Ascending aorta (tissue), 2 donors: ENCODE results near the gene GPC2. TPM values are rescaled to one million over a fixed set of nuclear protein-coding genes. Genes with fewer than 3 reads are reported as not detected.

ENCODE experiments used
- DNase-seq, 2 donors: peaks; one replicate each; pipeline ENCODE4 v3.0.0-alpha.2; 2019; ENCODE audit warnings: low spot score in 2 of 2
- H3K27ac ChIP-seq, 2 donors: fragments of 200-600 bp; sonication (generic); one replicate each; pipeline ENCODE4 v1.5.1; 2016 to 2017; ENCODE audit warnings: mild to moderate bottlenecking in 1 of 2
- H3K27me3 ChIP-seq: fragments of 200-600 bp; sonication (generic); one replicate; pipeline ENCODE4 v1.5.1; 2017
- H3K36me3 ChIP-seq, 2 donors: fragments of 200-600 bp; sonication (generic); one replicate each; pipeline ENCODE4 v1.5.1; 2016
- H3K4me1 ChIP-seq, 2 donors: fragments of 200-600 bp; sonication (generic); one replicate each; pipeline ENCODE4 v1.5.1; 2016 to 2017; ENCODE audit warnings: mild to moderate bottlenecking in 1 of 2
- H3K4me3 ChIP-seq, 2 donors: fragments of 200-600 bp; sonication (generic); one replicate each; pipeline ENCODE4 v1.5.1; 2016 to 2017; ENCODE audit warnings: mild to moderate bottlenecking in 1 of 2
- H3K9me3 ChIP-seq, 2 donors: fragments of 200-600 bp; sonication (generic); one replicate each; pipeline ENCODE4 v1.5.1; 2016
- intact Hi-C: fragments of 100-400 bp; cut with DNase I; formaldehyde crosslinking; loops from one replicate; pipeline ENCODE4 v1.15.1; 2023
- total RNA-seq: library from RNA; depleted of rRNA; stranded (reverse); fragments of >200 nt; gene quantifications from one replicate; pipeline ENCODE4 v1.1.0, GENCODE V29; 2016
- TF ChIP-seq, protein P1 (sequence below), 3 experiments: fragments of 200-600 bp in 2 of 3; fragments of 450-650 bp in 1 of 3; sonication (generic) in 2 of 3; IDR thresholded peaks; one replicate each; pipeline ENCODE4 v1.5.1; 2016 to 2019; ENCODE audit warnings: antibody characterized with exemption in 3 of 3, mild to moderate bottlenecking in 1 of 3, moderate library complexity in 1 of 3

The GPC2 gene
- total RNA-seq, 1 donor from 2014 or later = not detected

DNA sequence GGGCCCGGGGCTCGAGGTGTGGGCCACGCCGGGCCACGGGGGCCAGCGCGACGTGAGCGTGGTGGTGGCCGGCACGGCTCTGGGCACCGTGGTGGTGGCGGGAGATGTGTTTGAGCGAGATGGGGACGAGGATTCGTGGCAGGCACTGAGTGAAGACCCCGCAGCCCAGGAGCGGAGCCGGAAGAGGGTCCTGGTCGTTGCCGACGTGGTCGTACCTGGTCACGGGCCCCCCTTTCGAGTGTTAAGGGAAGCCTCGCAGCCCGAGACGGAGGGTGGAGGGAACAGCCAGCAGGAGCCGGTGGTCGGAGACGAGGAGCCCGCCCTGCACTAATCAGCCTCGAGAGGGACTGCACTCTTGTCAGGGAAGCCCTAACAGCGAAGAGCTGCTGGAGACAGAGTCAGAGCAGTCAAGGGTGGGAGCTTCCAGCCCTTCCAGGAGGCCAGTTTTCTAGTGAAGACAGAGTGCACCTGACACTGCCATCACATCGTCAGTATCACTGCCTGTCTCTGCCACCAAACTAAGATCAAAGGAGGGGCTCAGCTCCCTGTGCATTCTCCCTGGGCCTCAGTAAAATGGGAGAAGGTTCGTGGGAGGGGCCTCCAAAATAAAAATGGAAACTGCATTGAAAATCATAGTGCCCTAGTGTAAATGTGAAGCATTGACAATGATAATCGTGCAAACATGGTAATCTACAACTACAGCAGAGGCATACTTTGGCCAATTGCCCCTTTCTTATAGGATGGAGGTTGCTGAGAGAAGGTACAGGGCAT is 49.1 kb downstream of the GPC2 start:
- Histone ChIP-seq H3K27me3 (no peaks in the 10 kb centered on the region), H3K4me1 (peaks cover 0 to 14% of the 10 kb centered on the region in 2 donors), H3K9me3 (no peaks in the 10 kb centered on the region), H3K4me3 (peak overlapping the region; percentile 79 to 99), H3K27ac (peak overlapping the region; percentile 87 to 98), H3K36me3 (no peaks in the 10 kb centered on the region)
- no peak for DNase-seq
- TF ChIP-seq, protein P1, sequence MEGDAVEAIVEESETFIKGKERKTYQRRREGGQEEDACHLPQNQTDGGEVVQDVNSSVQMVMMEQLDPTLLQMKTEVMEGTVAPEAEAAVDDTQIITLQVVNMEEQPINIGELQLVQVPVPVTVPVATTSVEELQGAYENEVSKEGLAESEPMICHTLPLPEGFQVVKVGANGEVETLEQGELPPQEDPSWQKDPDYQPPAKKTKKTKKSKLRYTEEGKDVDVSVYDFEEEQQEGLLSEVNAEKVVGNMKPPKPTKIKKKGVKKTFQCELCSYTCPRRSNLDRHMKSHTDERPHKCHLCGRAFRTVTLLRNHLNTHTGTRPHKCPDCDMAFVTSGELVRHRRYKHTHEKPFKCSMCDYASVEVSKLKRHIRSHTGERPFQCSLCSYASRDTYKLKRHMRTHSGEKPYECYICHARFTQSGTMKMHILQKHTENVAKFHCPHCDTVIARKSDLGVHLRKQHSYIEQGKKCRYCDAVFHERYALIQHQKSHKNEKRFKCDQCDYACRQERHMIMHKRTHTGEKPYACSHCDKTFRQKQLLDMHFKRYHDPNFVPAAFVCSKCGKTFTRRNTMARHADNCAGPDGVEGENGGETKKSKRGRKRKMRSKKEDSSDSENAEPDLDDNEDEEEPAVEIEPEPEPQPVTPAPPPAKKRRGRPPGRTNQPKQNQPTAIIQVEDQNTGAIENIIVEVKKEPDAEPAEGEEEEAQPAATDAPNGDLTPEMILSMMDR (IDR thresholded peaks at IDR 0.05) = peak in 1 of 3 experiments; percentile 5
- intact Hi-C loops = loop anchor here (1.0 to 10.0 kb wide), 3 partner anchors 21 to 297 kb away; partner anchors contain the start of genes AP4M1, LAMTOR4, MCM7 and MEPCE

DNA sequence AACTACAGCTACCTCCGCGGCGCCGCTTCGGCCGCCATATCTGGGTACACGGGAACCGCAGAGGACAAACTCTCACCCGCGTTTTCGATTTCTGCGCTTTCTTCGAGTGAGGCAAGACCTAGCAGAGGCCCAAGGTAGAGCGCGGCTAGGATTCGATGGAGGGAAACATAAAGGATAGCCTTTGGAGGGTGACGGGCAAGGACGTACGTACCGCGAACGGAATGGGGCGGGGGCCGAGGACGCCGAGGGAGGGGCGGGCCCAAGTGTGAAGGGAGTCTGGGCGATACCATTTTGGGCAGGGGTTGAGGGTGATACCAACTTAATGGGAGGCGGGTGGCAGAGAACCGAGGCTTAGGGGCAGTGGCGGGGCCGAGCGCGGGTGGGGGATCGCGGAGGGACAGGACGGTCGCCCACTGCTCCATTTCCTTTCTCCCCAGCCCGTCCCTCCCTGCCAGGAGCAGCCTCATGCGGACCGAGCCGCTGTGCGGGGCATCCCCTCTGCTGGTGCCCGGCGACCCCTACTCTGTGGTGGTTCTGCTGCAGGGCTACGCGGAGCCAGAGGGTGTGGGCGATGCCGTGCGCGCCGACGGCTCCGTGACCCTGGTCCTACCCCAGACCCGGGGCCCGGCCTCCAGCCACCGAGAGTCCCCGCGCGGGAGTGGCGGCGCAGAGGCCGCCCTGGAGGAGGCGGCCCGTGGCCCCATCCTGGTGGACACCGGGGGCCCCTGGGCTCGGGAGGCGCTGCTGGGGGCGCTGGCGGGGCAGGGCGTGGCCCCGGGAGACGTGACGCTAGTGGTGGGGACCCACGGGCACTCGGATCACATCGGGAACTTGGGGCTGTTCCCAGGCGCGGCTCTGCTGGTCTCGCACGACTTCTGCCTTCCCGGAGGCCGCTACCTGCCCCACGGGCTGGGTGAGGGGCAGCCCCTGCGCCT is 50.0 kb downstream of the GPC2 start, which contains the start of gene MBLAC1:
TSS of gene MBLAC1 (plus strand) at position 37 of the 935 bp plus-strand sequence. CDS start at position 466, 429 bp downstream.
- TF ChIP-seq, protein P1 (IDR thresholded peaks at IDR 0.05) = no peak
- intact Hi-C loops = loop anchor here (1.0 to 10.0 kb wide), 3 partner anchors 22 to 298 kb away; partner anchors contain the start of genes AP4M1, LAMTOR4, MCM7 and MEPCE
- Histone ChIP-seq H3K4me3 (peak within 1 kb of the TSS; percentile 79 to 99), H3K9me3 (no peaks in the 10 kb centered on the region), H3K4me1 (peaks cover 0 to 14% of the 10 kb centered on the region in 2 donors), H3K27ac (peak within 1 kb of the TSS; percentile 87 to 98), H3K36me3 (no peaks in the 10 kb centered on the region), H3K27me3 (no peaks in the 10 kb centered on the region)
- peak; percentile 26 to 91 for DNase-seq

DNA sequence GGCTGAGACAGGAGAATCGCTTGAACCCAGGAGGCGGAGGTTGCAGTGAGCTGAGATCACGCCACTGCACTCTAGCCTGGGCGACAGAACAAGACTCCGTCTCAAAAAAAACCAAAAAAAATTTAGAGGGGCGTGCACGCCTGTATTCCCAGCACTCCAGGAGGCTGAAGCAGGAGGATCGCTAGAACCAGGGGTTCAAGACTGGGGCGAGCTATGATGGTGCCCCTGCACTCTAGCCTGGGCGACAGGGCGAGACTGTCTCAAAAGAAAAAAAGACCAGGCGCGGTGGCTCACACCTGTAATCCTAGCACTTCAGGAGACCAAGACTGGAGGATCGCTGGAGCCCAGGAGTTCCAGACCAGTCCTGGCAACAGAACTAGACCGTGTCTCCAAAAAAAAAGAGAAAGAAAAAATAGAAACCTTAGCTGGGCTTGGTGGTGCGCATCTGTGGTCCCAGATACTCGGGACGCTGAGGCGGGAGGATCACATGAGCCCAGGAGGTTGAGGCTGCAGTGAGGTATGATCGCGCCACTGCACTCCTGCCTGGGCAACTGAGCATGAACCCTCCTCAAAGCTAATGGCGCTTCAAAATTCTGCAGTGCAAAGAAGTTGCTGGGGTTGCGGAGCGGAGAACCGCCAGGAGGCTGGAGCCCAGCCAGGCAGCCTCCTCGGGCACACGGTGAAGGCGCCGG is 50.8 kb downstream of the GPC2 start:
- intact Hi-C loops = loop anchor here (2.0 to 10.0 kb wide), 2 partner anchors 22 to 298 kb away; partner anchors contain the start of genes LAMTOR4, MEPCE and ZCWPW1
- H3K36me3 ChIP-seq = no peaks in the 10 kb centered on the region
- no peaks in the 10 kb centered on the region for H3K9me3 ChIP-seq
- H3K27me3 ChIP-seq = no peaks in the 10 kb centered on the region
- TF ChIP-seq, protein P1 (IDR thresholded peaks at IDR 0.05) = no peak
- peaks cover 0 to 14% of the 10 kb centered on the region in 2 donors for H3K4me1 ChIP-seq
- H3K4me3 ChIP-seq = peak overlapping the region; percentile 79 to 99
- H3K27ac ChIP-seq = peak overlapping the region; percentile 87 to 98
- no peak for DNase-seq

DNA sequence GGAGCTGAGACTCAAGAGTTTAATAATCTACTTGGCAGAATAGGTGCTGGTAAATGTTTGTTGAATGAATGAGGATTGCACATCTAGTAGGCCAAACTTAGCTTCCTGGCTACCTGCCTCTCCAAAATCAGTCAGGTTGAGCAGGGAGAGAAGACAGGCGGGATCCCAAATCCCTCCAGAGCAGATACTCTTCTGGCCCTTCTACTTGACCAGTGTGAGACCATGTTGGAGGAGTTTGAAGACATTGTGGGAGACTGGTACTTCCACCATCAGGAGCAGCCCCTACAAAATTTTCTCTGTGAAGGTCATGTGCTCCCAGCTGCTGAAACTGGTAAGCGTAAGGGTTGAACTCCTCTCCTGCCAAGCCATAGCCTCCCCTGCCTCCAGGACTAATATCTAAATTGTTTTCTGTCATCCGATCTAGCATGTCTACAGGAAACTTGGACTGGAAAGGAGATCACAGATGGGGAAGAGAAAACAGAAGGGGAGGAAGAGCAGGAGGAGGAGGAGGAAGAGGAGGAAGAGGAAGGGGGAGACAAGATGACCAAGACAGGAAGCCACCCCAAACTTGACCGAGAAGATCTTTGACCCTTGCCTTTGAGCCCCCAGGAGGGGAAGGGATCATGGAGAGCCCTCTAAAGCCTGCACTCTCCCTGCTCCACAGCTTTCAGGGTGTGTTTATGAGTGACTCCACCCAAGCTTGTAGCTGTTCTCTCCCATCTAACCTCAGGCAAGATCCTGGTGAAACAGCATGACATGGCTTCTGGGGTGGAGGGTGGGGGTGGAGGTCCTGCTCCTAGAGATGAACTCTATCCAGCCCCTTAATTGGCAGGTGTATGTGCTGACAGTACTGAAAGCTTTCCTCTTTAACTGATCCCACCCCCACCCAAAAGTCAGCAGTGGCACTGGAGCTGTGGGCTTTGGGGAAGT is 52.6 kb downstream of the GPC2 start:
- intact Hi-C loops = loop anchor here (10.0 kb wide), 1 partner anchor 300 kb away; the partner anchor contains the start of genes MEPCE and ZCWPW1
- Histone ChIP-seq H3K27ac (no peak overlapping the region), H3K9me3 (no peaks in the 10 kb centered on the region), H3K4me1 (peaks cover 0 to 20% of the 10 kb centered on the region in 2 donors), H3K36me3 (no peaks in the 10 kb centered on the region), H3K27me3 (no peaks in the 10 kb centered on the region), H3K4me3 (no peak overlapping the region)
- no peak for DNase-seq
- TF ChIP-seq, protein P1 (IDR thresholded peaks at IDR 0.05) = no peak
